ENCODE results near the gene COMT. TPM values are rescaled to one million over a fixed set of nuclear protein-coding genes. Genes with fewer than 3 reads are reported as not detected.
A peak's percentile ranks its signal among the peaks of the same experiment; 100 is the strongest.

COMT gene
- total and polyA plus RNA-seq, 2 experiments from 2014 or later = 490 to 508 TPM

GRCh38 chr22:19986410-19987341 lies 45.1 kb downstream of the COMT start:
- Histone ChIP-seq H3K4me1 (ENCODE audit: insufficient read depth) (peaks cover 7% of the 10 kb centered on the region), H3K27ac (no peak overlapping the region), H3K9ac (peak overlapping the region; percentile 73), H3K27me3 (replicated peaks; ENCODE audit: insufficient read depth) (no peaks in the 10 kb centered on the region), H3F3A (ENCODE audit: insufficient read depth) (no peaks in the 10 kb centered on the region), H3K9me3 (ENCODE audit: low read depth) (no peaks in the 10 kb centered on the region), H3K9me2 (ENCODE audit: insufficient read depth) (no peaks in the 10 kb centered on the region), H3K4me2 (ENCODE audit: unreplicated experiment) (peak overlapping the region; percentile 89), H3K4me3 (peak overlapping the region; percentile 77), H4K20me1 (ENCODE audit: insufficient read depth) (no peaks in the 10 kb centered on the region), H3K36me3 (ENCODE audit: low read depth) (no peaks in the 10 kb centered on the region), H3K79me2 (ENCODE audit: insufficient read depth) (no peaks in the 10 kb centered on the region), H2AFZ (peak overlapping the region; percentile 82)
- in situ Hi-C loops (cut with MboI) = loop anchor here (25.0 kb wide), 1 partner anchor 301 kb away; no protein-coding TSS in a partner anchor
- WGBS, 2 experiments (ENCODE audit: low coverage in 1 of 2, low lambda C conversion rate in 2 of 2, missing lambda C conversion rate in 2 of 2) = 3 to 7% methylated on average over 23 to 62 of the region's 76 CpGs
- DNase-seq = peak; percentile 93
- TF ChIP-seq EZH2phosphoT487 (IDR thresholded peaks at IDR 0.05; ENCODE audit: insufficient read depth, low read depth) = no peak
- TF ChIP-seq EZH2 (IDR thresholded peaks at IDR 0.05; ENCODE audit: insufficient read depth, poor library complexity, severe bottlenecking) = no peak

GRCh38 chr22:19987394-19988306 lies 46.1 kb downstream of the COMT start:
- Histone ChIP-seq H3K9ac (no peak overlapping the region), H3K4me3 (no peak overlapping the region), H3K4me2 (ENCODE audit: unreplicated experiment) (no peak overlapping the region), H4K20me1 (ENCODE audit: insufficient read depth) (no peaks in the 10 kb centered on the region), H3K27me3 (replicated peaks; ENCODE audit: insufficient read depth) (no peaks in the 10 kb centered on the region), H3K9me2 (ENCODE audit: insufficient read depth) (no peaks in the 10 kb centered on the region), H3K9me3 (ENCODE audit: low read depth) (no peaks in the 10 kb centered on the region), H3K27ac (no peak overlapping the region), H2AFZ (no peak overlapping the region), H3F3A (ENCODE audit: insufficient read depth) (no peaks in the 10 kb centered on the region), H3K36me3 (ENCODE audit: low read depth) (no peaks in the 10 kb centered on the region), H3K4me1 (ENCODE audit: insufficient read depth) (peaks cover 7% of the 10 kb centered on the region), H3K79me2 (ENCODE audit: insufficient read depth) (no peaks in the 10 kb centered on the region)
- DNase-seq = no peak
- no peak for TF ChIP-seq EZH2phosphoT487 (IDR thresholded peaks at IDR 0.05; ENCODE audit: insufficient read depth, low read depth)
- TF ChIP-seq EZH2 (IDR thresholded peaks at IDR 0.05; ENCODE audit: insufficient read depth, poor library complexity, severe bottlenecking) = no peak
- WGBS, 2 experiments (ENCODE audit: low coverage in 1 of 2, low lambda C conversion rate in 2 of 2, missing lambda C conversion rate in 2 of 2) = 58 to 62% methylated on average over 22 to 24 of the region's 24 CpGs
- in situ Hi-C loops (cut with MboI) = loop anchor here (25.0 kb wide), 1 partner anchor 300 kb away; no protein-coding TSS in a partner anchor

- Histone ChIP-seq H3K9me3 (ENCODE audit: low read depth) (no peaks in the 10 kb centered on the region), H4K20me1 (ENCODE audit: insufficient read depth) (no peaks in the 10 kb centered on the region), H3K4me1 (ENCODE audit: insufficient read depth) (peaks cover 7% of the 10 kb centered on the region), H3K9me2 (ENCODE audit: insufficient read depth) (no peaks in the 10 kb centered on the region), H3F3A (ENCODE audit: insufficient read depth) (no peaks in the 10 kb centered on the region), H3K79me2 (ENCODE audit: insufficient read depth) (no peaks in the 10 kb centered on the region), H3K4me2 (ENCODE audit: unreplicated experiment) (no peak overlapping the region), H3K4me3 (no peak overlapping the region), H3K9ac (no peak overlapping the region), H3K36me3 (ENCODE audit: low read depth) (no peaks in the 10 kb centered on the region), H2AFZ (no peak overlapping the region), H3K27me3 (replicated peaks; ENCODE audit: insufficient read depth) (no peaks in the 10 kb centered on the region), H3K27ac (no peak overlapping the region)
- in situ Hi-C loops (cut with MboI) = loop anchor here (25.0 kb wide), 1 partner anchor 299 kb away; no protein-coding TSS in a partner anchor
- WGBS, 2 experiments (ENCODE audit: low coverage in 1 of 2, low lambda C conversion rate in 2 of 2, missing lambda C conversion rate in 2 of 2) = 78 to 86% methylated on average over 9 of the region's 9 CpGs
- TF ChIP-seq EZH2phosphoT487 (IDR thresholded peaks at IDR 0.05; ENCODE audit: insufficient read depth, low read depth) = no peak
- no peak for TF ChIP-seq EZH2 (IDR thresholded peaks at IDR 0.05; ENCODE audit: insufficient read depth, poor library complexity, severe bottlenecking)
- no peak for DNase-seq
Measured at GRCh38 chr22:19988331-19988808, 46.8 kb downstream of the COMT start.
